IPS-15b (cell line): ENCODE data around the gene PSMG4.
A peak's percentile ranks its signal among the peaks of the same experiment; 100 is the strongest.
"Not testable (repeated sequence)": the region's sequence is repeated elsewhere in the genome, so short reads cannot be mapped to it uniquely, and the experiment has no call there.

Experiments used
- H3K27me3 ChIP-seq: one replicate; pipeline ENCODE4 v1.6.1; 2013; ENCODE audit warnings: low read length; ENCODE audit not compliant: control insufficient read depth, insufficient read depth
- H3K36me3 ChIP-seq: one replicate; pipeline ENCODE4 v1.6.1; 2013; ENCODE audit warnings: low read length; ENCODE audit not compliant: control insufficient read depth, insufficient read depth
- H3K4me1 ChIP-seq: one replicate; pipeline ENCODE4 v1.6.1; 2013; ENCODE audit warnings: mild to moderate bottlenecking, low read length; ENCODE audit not compliant: control insufficient read depth, insufficient read depth
- H3K4me3 ChIP-seq: one replicate; pipeline ENCODE4 v1.5.1; 2013; ENCODE audit warnings: low read depth, low read length
- H3K9ac ChIP-seq: one replicate; pipeline ENCODE4 v1.6.1; 2013; ENCODE audit warnings: low read depth, mild to moderate bottlenecking, low read length
- H3K9me3 ChIP-seq: one replicate; pipeline ENCODE4 v1.6.1; 2013; ENCODE audit warnings: mild to moderate bottlenecking, low read length; ENCODE audit not compliant: control insufficient read depth, insufficient read depth

The PSMG4 gene

DNA sequence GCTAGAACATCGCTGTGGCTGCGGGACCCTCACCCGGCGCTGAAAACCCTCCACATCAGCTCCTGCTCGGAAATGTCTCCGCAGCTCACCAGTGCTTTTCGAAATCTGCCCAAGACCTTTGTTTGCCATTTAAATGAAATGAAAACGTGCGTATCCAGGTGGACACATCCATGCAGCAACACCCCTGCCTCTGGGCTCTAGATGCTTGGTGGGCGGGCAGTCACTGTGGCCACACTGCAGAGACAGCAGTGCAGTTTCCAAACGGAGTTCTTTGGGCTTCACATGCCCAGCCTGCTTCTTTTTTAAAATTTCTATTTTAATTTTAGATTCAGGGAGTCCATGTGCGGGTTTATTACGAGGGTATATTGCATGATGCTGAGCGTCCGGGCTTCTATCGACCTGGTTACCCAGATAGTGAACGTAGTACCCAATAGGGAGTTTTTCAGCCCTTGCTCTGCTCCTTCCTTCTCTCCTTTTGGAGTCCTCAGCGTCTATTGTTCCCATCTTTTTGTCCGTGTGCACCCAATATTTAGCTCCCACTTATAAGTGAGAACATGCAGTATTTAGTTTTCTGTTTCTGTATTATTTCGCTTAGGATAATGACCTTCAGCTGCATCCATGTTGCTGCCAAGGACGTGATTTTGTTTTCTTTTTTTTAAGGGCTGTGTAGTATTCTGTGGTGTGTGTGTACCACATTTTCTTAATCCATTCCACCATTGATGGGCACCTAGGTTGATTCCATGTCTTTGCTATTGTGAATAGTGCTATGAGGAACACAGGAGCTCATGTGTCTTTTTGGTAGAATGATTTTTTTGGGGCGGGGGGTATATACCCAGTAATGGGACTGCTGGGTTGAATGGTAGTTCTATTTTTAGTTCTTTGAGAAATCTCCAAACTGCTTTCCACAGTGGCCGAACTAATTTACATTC, 26.5 kb upstream of the PSMG4 start:
- H3K9ac ChIP-seq, result peak overlapping the region; percentile 5
- H3K4me3 ChIP-seq, result peak overlapping the region; percentile 93
- peaks cover 1% of the 10 kb centered on the region for H3K36me3 ChIP-seq
- H3K9me3 ChIP-seq, result no peaks in the 10 kb centered on the region
- H3K4me1 ChIP-seq, result peaks cover 4% of the 10 kb centered on the region
- peaks cover 32% of the 10 kb centered on the region for H3K27me3 ChIP-seq

DNA sequence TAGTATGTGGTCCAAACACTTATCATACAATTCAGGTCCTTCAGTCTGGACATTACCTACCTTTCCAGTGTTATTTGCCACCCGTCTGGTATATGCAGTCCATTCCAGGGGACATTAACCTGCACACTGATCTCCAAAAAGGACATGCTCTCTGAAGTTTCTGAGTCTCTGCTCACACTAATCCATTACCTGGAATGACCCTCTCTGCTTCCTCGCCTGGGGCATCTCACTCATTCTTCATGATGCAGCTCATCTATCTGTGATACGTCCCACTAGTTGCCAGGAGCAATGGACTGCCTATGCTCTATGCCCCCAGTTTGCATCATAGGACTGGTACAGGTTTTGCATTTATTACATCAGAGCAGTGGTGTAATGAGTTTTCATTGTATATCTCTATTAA, 25.4 kb upstream of the PSMG4 start:
- peaks cover 7% of the 10 kb centered on the region for H3K4me1 ChIP-seq
- H3K9me3 ChIP-seq, result no peaks in the 10 kb centered on the region
- H3K4me3 ChIP-seq, result no peak overlapping the region
- no peak overlapping the region for H3K9ac ChIP-seq
- peaks cover 32% of the 10 kb centered on the region for H3K27me3 ChIP-seq
- no peaks in the 10 kb centered on the region for H3K36me3 ChIP-seq

DNA sequence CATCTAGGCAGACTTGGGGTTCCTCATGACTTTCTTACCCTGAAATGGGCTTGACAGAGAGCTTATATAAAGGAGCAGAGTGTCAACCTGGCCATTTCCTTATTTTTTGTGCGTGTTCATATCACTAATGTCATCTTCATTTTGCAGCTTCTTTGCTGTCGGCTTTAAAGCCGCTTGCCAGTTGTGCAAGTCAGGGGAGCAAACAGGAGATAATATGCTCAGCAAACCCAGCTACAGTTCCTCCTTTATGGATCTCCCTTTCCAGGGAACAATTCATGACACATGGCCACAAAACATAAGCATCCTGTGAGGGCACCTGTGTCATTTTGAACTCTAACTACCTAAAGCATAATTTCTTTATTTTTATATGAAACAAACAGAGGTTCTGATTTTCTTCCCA, 24.8 kb upstream of the PSMG4 start:
- Histone ChIP-seq H3K27me3 (peaks cover 29% of the 10 kb centered on the region), H3K9ac (no peak overlapping the region), H3K4me1 (peaks cover 7% of the 10 kb centered on the region), H3K36me3 (no peaks in the 10 kb centered on the region), H3K4me3 (no peak overlapping the region), H3K9me3 (no peaks in the 10 kb centered on the region)

DNA sequence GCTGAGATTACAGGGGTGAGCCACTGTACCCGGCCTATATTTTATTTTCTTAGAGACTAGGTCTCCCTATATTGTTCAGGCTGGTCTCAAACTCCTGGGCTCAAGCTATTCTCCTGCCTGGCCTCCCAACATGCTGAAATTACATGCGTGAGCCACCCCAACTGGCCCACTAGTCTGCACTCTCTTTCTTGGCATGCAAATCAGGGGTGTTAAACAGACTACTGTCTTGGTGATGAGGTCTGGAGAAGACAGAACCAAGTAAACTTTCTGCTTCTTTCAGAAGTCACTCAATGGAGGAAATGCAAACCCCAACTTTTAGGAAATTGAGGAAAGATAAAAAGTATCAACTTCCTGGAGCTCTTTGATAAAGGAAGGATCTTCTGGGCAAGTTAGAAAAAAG, 23.3 kb upstream of the PSMG4 start:
- no peak overlapping the region for H3K9ac ChIP-seq
- peaks cover 13% of the 10 kb centered on the region for H3K27me3 ChIP-seq
- H3K9me3 ChIP-seq, result no peaks in the 10 kb centered on the region
- no peaks in the 10 kb centered on the region for H3K36me3 ChIP-seq
- H3K4me1 ChIP-seq, result peaks cover 4% of the 10 kb centered on the region
- H3K4me3 ChIP-seq, result no peak overlapping the region

DNA sequence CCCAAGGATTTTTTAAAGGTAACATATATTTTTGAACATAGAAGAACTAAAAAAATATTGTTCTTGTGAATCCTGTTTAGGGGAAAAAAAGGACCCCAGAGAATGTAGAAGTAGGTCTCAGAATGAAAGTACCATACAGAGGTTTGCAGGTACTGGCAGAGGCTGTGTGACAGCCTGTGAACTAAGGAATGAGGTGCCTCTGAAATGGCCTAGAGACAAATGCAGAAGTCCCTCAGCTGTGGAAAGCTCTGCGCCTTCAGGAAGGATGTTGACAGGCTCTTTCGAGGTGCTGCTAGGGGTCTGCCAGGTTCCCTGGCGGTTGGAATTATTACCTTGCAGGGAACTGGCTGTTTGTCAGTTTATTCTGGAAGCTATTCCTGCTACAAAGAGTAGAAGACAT, 22.7 kb upstream of the PSMG4 start:
- Histone ChIP-seq H3K9ac (no peak overlapping the region), H3K9me3 (no peaks in the 10 kb centered on the region), H3K36me3 (no peaks in the 10 kb centered on the region), H3K4me1 (peaks cover 3% of the 10 kb centered on the region), H3K27me3 (peaks cover 11% of the 10 kb centered on the region), H3K4me3 (no peak overlapping the region)

DNA sequence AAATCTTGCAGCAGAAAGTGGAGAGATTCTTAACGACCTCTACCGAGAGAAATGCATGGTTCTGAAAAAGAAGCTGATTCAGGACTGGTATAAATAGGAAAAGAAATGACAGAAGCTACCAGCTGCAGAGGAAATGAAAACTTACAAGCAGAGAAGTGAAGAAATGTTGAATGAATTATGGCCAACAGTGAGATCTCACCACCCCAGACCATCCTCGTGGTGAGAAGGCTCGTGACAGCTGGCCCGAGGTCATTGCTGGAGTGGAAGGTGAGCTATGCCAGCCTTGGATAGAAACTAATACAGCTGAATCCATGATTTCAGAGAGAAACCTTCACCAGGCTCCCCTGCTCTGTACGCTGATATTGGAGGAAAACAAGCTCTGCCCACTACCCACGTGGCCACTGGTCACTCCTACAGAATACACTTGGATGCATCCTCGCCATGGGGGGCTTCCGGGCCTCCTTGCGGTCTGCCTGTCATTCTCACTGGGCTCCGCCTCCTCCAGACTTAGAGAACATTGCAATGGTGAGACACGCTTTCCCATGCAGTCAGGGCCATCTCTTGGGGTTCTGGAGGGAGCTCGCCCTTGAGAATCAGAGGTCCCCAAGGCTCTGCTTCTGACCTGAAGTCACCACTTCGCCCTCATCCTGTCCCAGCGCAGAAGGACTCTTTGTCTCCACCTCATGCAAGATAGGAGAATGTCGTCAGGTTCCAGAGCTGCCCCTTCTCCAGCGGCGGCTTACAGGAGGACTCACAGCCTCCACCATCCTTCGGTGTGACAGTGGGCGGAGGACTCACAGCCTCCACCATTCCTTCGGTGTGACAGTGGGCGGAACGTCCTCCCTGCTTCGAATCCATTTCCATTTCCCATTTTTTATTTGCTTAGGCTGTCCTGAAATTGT, 20.7 kb upstream of the PSMG4 start:
- Histone ChIP-seq H3K9me3 (no peaks in the 10 kb centered on the region), H3K36me3 (no peaks in the 10 kb centered on the region), H3K27me3 (peaks cover 5% of the 10 kb centered on the region), H3K4me3 (no peak overlapping the region), H3K4me1 (peaks cover 3% of the 10 kb centered on the region), H3K9ac (no peak overlapping the region)

DNA sequence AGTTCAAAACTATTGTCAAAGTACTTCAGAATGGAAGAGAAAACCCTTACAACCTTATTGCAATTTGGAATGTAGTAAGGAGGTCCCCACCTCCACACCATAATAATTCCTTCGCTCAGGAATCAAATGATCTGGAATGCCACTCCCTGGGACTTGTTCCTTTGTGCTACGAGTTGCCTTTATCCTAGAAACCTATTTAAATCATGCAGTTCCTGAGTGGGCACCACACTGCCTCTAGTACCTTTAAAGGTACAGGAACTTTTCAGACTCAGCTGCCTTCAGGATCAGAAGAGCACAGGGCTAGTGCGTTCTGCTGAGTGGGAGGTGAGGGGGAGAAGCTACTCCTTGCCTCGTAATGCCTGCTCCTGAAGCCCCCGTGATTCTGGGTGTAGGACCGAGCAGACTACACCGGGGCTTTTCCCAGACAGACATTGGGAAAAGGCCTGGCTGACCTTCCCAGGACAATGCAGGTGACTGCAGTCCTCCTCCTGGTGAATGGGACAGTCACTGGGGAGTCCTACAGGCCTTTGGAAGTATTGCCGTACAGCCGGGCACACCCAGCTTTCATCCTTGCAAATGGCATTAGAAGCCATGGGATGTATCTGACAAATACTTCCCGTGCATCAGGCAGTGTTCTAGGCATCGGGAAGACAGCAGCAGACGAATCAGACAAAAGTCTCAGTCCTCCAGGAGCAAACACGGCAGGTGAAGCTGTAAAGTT, 19.5 kb upstream of the PSMG4 start:
- H3K4me1 ChIP-seq, result peaks cover 3% of the 10 kb centered on the region
- H3K9me3 ChIP-seq, result no peaks in the 10 kb centered on the region
- no peak overlapping the region for H3K9ac ChIP-seq
- no peaks in the 10 kb centered on the region for H3K27me3 ChIP-seq
- no peaks in the 10 kb centered on the region for H3K36me3 ChIP-seq
- H3K4me3 ChIP-seq, result no peak overlapping the region

DNA sequence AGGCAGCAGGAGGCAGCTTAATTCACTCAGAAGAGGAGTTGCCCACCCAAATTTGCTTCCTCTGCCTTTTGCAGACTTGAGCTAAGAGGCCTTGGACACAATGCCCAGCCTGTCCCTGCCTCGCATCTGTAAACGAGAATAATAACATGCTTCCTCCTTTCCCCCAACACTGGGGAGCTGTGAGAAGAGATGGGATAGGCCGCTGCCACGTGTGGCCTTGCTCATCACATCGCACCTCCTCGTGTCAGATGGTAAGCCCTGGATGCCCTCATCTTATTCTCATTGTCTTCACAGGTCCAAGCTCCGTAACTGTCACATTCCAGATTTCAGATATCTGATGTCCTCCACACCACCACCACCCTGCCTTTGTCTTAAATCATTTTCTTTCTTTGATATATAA, 18.2 kb upstream of the PSMG4 start:
- H3K4me3 ChIP-seq, result no peak overlapping the region
- H3K36me3 ChIP-seq, result no peaks in the 10 kb centered on the region
- no peaks in the 10 kb centered on the region for H3K9me3 ChIP-seq
- H3K9ac ChIP-seq, result no peak overlapping the region
- H3K4me1 ChIP-seq, result peaks cover 3% of the 10 kb centered on the region
- H3K27me3 ChIP-seq, result no peaks in the 10 kb centered on the region

DNA sequence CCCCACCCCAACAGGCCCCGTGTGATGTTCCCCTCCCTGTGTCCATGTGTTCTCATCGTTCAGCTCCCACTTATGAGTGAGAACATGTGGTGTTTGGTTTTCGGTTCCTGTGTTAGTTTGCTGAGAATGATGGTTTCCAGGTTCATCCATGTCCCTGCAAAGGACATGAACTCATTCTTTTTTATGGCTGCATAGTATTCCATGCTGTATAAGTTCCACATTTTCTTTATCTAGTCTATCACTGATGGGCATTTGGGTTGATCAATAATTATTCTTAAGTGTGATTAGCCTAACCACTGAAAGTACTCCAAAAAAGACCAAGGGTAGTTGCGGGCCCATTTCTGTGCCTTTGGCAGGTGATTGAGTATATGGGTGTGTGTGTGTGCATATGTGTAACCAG, 17.0 kb upstream of the PSMG4 start:
- H3K36me3 ChIP-seq, H3K9me3 ChIP-seq, H3K27me3 ChIP-seq, H3K4me1 ChIP-seq, H3K4me3 ChIP-seq, H3K9ac ChIP-seq: not testable (repeated sequence)

DNA sequence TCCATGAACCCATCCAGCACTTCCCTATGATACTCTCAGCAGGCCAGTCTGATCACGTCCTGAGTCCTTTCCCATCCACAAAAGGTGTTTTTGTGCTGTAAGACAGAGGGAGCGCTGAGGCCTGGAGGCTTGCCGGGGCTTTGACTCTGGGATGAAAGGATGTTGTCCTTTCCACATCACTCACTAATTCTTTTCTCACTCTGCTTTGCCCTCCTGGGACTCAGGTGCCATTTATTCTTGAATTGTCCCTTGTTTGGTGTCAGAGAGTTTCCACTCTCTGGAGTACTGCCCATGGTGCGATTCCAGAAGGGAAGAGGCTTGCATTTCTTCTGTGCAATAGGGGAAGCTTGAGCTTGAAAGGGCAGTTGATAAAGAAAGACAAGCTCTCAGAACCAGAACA, 16.0 kb upstream of the PSMG4 start:
- Histone ChIP-seq H3K27me3 (no peaks in the 10 kb centered on the region), H3K9me3 (no peaks in the 10 kb centered on the region), H3K36me3 (no peaks in the 10 kb centered on the region), H3K4me1 (peaks cover 3% of the 10 kb centered on the region), H3K4me3 (no peak overlapping the region), H3K9ac (no peak overlapping the region)

DNA sequence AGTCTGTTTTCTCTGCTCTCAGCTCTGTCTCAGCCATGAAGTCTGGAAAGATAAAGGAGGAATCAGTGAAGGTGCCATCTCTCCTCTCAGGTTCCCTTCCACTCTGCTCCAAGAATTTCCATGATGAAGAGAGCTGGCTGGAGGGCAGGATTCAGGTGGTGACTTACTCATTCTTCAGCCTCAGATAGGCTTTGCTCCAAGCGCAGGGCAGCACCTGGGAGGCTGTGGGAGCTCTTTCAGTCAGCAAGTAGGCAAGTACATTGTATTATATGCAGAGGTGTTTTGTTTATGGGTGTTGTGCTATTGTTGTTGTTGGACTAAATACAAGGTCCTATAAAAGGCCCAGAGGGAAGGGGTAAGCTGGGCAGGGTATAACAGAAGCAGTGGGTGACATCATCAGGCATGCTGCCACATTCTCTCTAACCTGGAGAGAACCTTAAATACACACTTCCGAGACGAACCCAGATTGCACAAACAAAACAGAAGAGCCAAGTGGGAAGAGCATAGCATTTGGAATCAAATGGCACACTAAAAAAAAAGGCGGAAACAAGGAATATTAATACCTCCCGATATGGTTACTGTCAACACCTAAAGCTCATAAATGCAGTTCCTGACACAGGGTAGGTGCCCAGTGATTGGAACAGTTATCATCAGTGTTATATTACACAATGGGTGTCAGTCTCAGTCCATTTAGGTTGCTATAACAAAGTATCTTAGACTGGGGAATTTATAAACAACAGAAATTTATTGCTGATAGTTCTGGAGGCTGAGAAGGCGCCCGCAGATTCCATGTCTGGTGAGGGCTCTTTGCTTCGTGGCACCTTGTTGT, 14.5 kb upstream of the PSMG4 start:
- no peaks in the 10 kb centered on the region for H3K9me3 ChIP-seq
- H3K4me1 ChIP-seq, result peaks cover 5% of the 10 kb centered on the region
- H3K4me3 ChIP-seq, result no peak overlapping the region
- H3K9ac ChIP-seq, result no peak overlapping the region
- no peaks in the 10 kb centered on the region for H3K27me3 ChIP-seq
- no peaks in the 10 kb centered on the region for H3K36me3 ChIP-seq
